SU-DHL-6 (cell line): Measurements from ENCODE around the gene MS4A6A.

Source experiments
- EZH2phosphoT487 ChIP-seq: fragments of 200-600 bp; sonication (generic), shearing (Covaris generic); conservative IDR thresholded peaks from 2 replicates; pipeline ENCODE4 v1.6.1; 2018; ENCODE audit warnings: mild to moderate bottlenecking, antibody characterized with exemption, low read length, moderate library complexity, mixed read lengths
- TF ChIP-seq, protein P1 (sequence below): fragments of 200-600 bp; sonication (generic); IDR thresholded peaks from one replicate; pipeline ENCODE4 v1.5.1; 2017; ENCODE audit warnings: antibody characterized with exemption, mild to moderate bottlenecking, low read length, moderate library complexity; ENCODE audit not compliant: insufficient read depth, poor library complexity, severe bottlenecking

DNA sequence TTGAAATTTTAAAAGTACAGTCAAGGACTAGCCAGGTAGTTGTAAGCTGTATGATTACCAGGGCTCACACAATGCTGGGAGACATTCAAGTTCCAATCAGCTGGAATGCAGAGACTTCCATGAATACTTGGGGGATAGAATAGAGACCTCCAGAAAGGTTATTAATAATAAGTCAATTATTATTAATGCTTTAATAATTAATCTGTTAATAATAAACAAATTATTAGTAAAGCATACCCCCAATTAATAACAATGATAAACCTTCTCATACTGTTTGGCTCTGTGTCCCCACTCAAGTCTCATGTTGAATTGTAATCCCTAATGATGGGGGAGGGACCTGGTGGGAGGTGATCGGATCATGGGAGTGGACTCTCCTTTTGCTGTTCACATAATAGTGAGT lies 14.6 kb upstream of the MS4A6A start:
- TF ChIP-seq, protein P1, sequence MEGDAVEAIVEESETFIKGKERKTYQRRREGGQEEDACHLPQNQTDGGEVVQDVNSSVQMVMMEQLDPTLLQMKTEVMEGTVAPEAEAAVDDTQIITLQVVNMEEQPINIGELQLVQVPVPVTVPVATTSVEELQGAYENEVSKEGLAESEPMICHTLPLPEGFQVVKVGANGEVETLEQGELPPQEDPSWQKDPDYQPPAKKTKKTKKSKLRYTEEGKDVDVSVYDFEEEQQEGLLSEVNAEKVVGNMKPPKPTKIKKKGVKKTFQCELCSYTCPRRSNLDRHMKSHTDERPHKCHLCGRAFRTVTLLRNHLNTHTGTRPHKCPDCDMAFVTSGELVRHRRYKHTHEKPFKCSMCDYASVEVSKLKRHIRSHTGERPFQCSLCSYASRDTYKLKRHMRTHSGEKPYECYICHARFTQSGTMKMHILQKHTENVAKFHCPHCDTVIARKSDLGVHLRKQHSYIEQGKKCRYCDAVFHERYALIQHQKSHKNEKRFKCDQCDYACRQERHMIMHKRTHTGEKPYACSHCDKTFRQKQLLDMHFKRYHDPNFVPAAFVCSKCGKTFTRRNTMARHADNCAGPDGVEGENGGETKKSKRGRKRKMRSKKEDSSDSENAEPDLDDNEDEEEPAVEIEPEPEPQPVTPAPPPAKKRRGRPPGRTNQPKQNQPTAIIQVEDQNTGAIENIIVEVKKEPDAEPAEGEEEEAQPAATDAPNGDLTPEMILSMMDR = no peak
- no peak for TF ChIP-seq EZH2phosphoT487
